Activated B cell treated with CpG ODN at 0.5 μM for 24 hours (primary cell): Measurements from ENCODE around the gene IFT74. TPM values are rescaled to one million over a fixed set of nuclear protein-coding genes. Genes with fewer than 3 reads are reported as not detected.

Source experiments
- ATAC-seq: fragments of 200-7000 bp; cut with Tn5 transposase; one replicate; pipeline ENCODE4 v1.10.0; 2021; ENCODE audit warnings: low read depth, mild to moderate bottlenecking, moderate library complexity
- CTCF ChIA-PET: fragments of 350-600 bp; sonication (Branson Sonifier 250); formaldehyde crosslinking; loops from one replicate; lab custom pipeline; 2021; ENCODE audit warnings: antibody characterized with exemption; lab: Charles Lee
- POLR2A ChIA-PET: fragments of 350-600 bp; sonication (Branson Sonifier 250); formaldehyde crosslinking; loops from one replicate; lab custom pipeline; 2021; ENCODE audit warnings: antibody characterized with exemption; lab: Charles Lee
- DNase-seq: peaks from one replicate; pipeline ENCODE4 v3.0.0; 2022
- H3K27ac Mint-ChIP-seq: one replicate; pipeline ENCODE4 v1.8.0; 2020; ENCODE audit warnings: mixed read lengths
- H3K27me3 Mint-ChIP-seq: one replicate; pipeline ENCODE4 v1.8.0; 2021; ENCODE audit warnings: mixed read lengths
- H3K36me3 Mint-ChIP-seq: one replicate; pipeline ENCODE4 v1.8.0; 2021; ENCODE audit warnings: low read depth, mixed read lengths
- H3K4me1 Mint-ChIP-seq: one replicate; pipeline ENCODE4 v1.8.0; 2021; ENCODE audit warnings: mixed read lengths
- H3K4me3 Mint-ChIP-seq: one replicate; pipeline ENCODE4 v1.8.0; 2020; ENCODE audit warnings: mild to moderate bottlenecking, mixed read lengths
- H3K9me3 Mint-ChIP-seq: one replicate; pipeline ENCODE4 v1.8.0; 2020; ENCODE audit warnings: mixed read lengths
- intact Hi-C: fragments of 100-400 bp; cut with micrococcal nuclease; formaldehyde crosslinking; loops from one replicate; pipeline ENCODE4 v1.15.1; 2024
- total RNA-seq: library from RNA; stranded (reverse); gene quantifications from 2 replicates; pipeline ENCODE4 v1.2.3, GENCODE V29; 2022
- TF ChIP-seq, protein P1 (sequence below): fragments of 200-600 bp; IDR thresholded peaks from one replicate; pipeline ENCODE4 v1.8.0; 2022; ENCODE audit warnings: antibody characterized with exemption, mild to moderate bottlenecking

Gene IFT74
- total RNA-seq, 1 donor from 2014 or later, result 14.3 TPM

DNA sequence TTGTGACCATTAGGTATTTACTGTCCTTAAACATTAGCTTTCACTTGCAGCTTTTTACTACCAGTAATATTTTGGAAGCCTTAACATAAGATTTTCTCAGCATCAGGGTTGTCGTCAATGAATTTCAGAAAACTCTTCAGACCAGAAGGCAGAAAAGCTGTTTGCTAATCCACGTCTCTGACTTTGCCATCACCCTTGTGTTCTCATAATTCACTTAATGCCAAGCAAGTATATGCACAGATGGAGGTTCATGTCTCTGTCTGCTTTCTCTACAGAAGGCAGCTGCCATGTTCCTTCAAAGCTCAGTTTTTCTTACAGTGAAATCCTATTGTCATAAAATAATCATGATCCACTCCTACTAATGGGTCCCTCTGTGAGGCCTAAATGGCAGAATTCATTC lies 87.0 kb downstream of the IFT74 start:
- H3K27me3 Mint-ChIP-seq, result no peaks in the 10 kb centered on the region
- H3K36me3 Mint-ChIP-seq, result peaks cover 7% of the 10 kb centered on the region
- ChIA-PET POLR2A (no interaction called here), CTCF (no interaction called here)
- ATAC-seq, result no peak
- no peak overlapping the region for H3K27ac Mint-ChIP-seq
- intact Hi-C loops, result no loop called here
- no peak for DNase-seq
- H3K9me3 Mint-ChIP-seq, result no peaks in the 10 kb centered on the region
- TF ChIP-seq, protein P1, sequence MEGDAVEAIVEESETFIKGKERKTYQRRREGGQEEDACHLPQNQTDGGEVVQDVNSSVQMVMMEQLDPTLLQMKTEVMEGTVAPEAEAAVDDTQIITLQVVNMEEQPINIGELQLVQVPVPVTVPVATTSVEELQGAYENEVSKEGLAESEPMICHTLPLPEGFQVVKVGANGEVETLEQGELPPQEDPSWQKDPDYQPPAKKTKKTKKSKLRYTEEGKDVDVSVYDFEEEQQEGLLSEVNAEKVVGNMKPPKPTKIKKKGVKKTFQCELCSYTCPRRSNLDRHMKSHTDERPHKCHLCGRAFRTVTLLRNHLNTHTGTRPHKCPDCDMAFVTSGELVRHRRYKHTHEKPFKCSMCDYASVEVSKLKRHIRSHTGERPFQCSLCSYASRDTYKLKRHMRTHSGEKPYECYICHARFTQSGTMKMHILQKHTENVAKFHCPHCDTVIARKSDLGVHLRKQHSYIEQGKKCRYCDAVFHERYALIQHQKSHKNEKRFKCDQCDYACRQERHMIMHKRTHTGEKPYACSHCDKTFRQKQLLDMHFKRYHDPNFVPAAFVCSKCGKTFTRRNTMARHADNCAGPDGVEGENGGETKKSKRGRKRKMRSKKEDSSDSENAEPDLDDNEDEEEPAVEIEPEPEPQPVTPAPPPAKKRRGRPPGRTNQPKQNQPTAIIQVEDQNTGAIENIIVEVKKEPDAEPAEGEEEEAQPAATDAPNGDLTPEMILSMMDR, result no peak
- H3K4me1 Mint-ChIP-seq, result no peaks in the 10 kb centered on the region
- H3K4me3 Mint-ChIP-seq, result no peak overlapping the region

DNA sequence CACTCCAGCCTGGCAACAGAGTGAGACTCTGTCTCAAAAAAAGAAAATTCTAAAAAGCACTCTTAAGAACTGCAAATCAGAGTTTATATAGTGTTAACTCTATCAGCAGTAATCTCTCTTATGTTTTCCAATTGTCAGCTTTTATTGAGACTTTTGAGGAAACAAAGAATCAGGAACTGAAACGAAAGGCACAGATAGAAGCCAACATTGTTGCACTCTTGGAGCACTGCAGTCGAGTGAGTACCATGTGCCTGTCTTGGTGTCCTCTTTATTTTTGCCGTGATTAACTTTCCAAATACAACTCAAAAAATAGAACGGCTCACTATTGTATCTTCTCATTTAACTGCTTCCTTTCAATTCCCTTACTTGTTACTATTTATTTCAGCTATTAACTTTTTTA lies 90.9 kb downstream of the IFT74 start:
- intact Hi-C loops, result no loop called here
- no peaks in the 10 kb centered on the region for H3K9me3 Mint-ChIP-seq
- peaks cover 23% of the 10 kb centered on the region for H3K36me3 Mint-ChIP-seq
- H3K4me3 Mint-ChIP-seq, result no peak overlapping the region
- no peak overlapping the region for H3K27ac Mint-ChIP-seq
- DNase-seq, result no peak
- H3K27me3 Mint-ChIP-seq, result no peaks in the 10 kb centered on the region
- no peak for ATAC-seq
- CTCF ChIA-PET, result no interaction called here
- no peaks in the 10 kb centered on the region for H3K4me1 Mint-ChIP-seq
- POLR2A ChIA-PET, result no interaction called here
- TF ChIP-seq, protein P1, result no peak

DNA sequence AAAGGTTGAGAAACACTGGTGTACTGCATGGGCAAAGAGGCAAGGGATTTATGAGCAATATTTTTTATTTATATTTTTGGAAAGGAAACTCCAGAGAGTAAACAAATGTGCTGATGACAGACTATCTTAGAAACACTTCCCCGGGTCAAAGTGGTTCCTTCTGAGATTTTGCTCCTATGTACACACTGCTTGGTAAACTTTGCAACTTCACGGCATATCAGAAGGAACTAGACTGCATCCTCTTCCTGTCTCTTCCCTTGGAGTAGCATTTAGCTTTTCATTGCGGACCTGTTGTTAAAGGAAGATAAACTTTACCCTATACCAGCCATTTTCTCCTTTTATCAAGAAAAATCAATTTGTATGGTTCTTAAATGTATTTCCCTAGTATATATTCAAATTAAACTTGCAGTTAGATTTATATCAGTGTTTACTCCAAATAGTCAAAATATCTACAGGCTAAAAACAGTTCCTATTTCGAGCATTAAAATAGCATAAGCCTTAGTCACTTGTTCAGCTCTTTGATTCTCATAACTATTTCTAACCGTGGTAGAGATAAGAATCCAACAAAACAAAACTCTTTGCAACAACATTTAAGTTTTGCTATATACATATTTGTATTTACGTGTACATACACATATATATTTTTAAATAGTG lies 97.3 kb downstream of the IFT74 start:
- DNase-seq, result no peak
- TF ChIP-seq, protein P1, result no peak
- Mint-ChIP-seq H3K27ac (no peak overlapping the region), H3K36me3 (peaks cover 35% of the 10 kb centered on the region), H3K27me3 (no peaks in the 10 kb centered on the region), H3K4me1 (no peaks in the 10 kb centered on the region), H3K4me3 (no peak overlapping the region), H3K9me3 (no peaks in the 10 kb centered on the region)
- intact Hi-C loops, result no loop called here
- no peak for ATAC-seq
- ChIA-PET POLR2A (no interaction called here), CTCF (no interaction called here)

DNA sequence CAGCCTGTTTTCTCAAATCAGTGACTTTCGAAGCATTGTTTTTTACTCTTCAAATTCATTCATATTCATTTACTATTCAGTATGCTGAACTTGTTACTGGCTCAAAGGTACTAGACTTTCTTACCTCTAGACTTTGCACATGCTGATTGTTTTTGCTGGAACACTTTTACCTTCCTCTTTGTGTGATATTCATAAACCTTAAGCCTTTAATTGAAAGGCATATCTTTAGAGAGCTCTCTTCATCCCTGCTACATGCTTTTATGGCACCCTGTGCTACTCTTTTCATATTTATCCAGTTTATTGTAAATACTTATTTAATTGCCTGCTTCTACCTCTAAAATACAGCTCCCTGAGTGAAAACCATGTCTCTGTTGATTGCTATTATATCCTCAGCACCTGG lies 97.9 kb downstream of the IFT74 start:
- Mint-ChIP-seq H3K27me3 (no peaks in the 10 kb centered on the region), H3K9me3 (no peaks in the 10 kb centered on the region), H3K36me3 (peaks cover 31% of the 10 kb centered on the region), H3K27ac (no peak overlapping the region), H3K4me1 (no peaks in the 10 kb centered on the region), H3K4me3 (no peak overlapping the region)
- DNase-seq (no peak), ATAC-seq (no peak)
- TF ChIP-seq, protein P1, result no peak
- CTCF ChIA-PET, result no interaction called here
- POLR2A ChIA-PET, result no interaction called here
- intact Hi-C loops, result no loop called here

DNA sequence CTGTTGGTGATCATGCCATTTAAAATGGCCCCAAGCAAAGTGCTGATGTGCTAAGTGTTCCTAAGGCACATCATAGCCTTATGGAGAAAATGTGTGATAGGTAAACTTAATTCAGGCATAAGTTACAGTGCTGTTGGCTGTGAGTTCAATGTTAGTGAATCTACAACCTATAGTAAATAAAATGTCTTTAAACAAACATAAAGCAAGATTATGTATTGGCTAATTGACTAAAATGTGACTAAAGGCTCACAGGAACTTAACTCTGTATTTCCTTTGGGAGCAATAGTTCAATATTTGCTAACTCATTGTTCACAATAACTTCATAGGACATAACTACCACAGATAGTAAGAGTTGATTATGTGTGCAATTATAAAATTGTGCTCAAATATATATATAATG lies 98.6 kb downstream of the IFT74 start:
- ChIA-PET CTCF (interaction anchor here (0.9 kb wide), 1 partner anchor 18 kb away, joined by 3 read pairs; no protein-coding TSS in a partner anchor), POLR2A (no interaction called here)
- Mint-ChIP-seq H3K9me3 (no peaks in the 10 kb centered on the region), H3K4me1 (no peaks in the 10 kb centered on the region), H3K36me3 (peaks cover 35% of the 10 kb centered on the region), H3K27ac (no peak overlapping the region), H3K4me3 (no peak overlapping the region), H3K27me3 (no peaks in the 10 kb centered on the region)
- ATAC-seq (no peak), DNase-seq (no peak)
- TF ChIP-seq, protein P1, result no peak
- intact Hi-C loops, result no loop called here
